Ramos (cell line): ENCODE measurements around the gene IL27RA.
"Not testable (repeated sequence)": the region's sequence is repeated elsewhere in the genome, so short reads cannot be mapped to it uniquely, and the experiment has no call there.

Experiments used
- in situ Hi-C: fragments of 300-500 bp; cut with MboI; formaldehyde crosslinking; loops from one replicate; pipeline ENCODE4 v1.14.3; 2022; ENCODE audit warnings: low sequenced_read_pairs; ENCODE audit not compliant: unreplicated experiment

IL27RA gene

DNA sequence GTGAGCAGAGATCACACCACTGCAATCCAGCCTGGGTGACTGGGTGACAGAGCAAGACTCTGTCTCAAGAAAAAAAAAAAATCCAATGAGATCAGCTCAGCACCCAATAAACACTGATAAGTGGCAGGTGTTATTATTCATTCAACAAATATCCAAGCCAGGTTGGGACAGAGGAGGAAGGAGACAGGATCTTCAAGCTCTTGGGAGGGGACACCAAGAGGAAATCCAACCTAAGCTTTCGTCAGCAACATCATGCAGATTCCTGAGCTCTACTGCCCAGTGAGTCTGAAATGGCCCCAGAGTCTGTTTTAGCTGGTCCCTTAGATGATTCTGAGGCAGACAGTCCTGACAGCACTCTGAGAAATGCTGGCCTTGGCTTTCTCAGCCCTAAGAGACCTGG, 33.1 kb upstream of the IL27RA start:
- in situ Hi-C loops: no loop called here

GRCh38 chr19:13999085-13999484, 32.5 kb upstream of the IL27RA start:
- in situ Hi-C loops: no loop called here

DNA sequence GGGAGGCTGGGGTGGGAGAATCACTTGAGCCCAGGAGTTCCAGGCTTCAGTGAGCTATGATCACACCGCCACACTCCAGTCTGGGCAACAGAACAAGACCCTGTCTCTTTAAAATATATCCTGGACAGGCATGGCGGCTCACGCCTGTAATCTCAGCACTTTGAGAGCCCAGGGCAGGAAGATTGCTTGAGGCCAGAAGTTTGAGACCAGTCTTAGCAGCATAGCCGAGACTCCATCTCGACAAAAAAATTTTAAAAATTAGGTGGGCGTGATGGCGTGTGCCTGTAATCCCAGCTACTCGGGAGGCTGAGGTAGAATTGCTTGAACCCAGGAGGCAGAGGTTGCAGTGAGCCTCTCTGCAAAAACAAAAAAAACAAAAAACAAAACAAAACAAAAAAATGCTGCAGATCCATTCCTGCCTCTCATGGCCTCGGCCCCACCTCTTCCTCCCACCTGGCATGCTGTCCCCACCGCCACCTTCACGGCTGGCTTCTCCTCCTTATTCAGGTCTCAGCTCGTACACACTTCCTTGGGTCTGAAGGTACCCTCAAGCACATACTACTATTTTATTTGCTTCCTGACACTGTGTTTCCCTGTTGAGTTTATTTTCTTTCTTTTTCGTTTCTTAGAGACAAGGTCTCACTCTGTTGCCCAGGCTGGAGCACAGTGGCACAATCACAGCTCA, 30.7 kb upstream of the IL27RA start:
- in situ Hi-C loops: no loop called here

DNA sequence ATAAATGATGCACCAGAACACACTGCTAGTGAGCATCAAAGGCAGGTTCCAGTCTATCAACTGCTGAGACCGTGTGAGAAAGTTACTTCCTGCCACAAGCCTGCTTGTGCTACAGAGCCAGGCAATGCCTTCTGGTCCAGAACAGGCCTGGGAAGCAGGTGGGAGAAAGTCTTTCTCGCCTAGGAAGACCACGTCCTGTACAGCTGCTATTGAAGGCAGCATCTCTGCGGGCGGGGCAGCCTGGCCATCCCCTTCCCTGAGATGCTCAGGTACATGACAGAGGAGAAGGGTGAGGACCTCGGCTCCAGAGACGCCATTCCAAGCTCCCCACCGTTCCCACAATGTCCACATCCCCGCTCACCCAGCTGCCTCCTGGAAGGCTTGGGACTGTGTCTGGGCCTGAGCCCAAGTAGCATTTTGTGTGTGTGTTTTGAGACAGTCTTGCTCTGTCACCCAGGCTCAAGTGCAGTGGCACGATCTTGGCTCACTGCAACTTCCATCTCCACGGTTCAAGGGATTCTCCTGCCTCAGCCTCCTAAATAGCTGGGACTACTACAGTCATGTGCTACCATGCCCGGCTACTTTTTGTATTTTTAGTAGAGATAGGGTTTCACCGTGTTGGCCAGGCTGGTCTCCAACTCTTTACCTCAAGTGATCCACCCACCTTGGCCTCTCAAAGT, 28.9 kb upstream of the IL27RA start:
- in situ Hi-C loops: no loop called here

- in situ Hi-C loops: no loop called here
Measured at GRCh38 chr19:14003251-14004055, 28.1 kb upstream of the IL27RA start.

GRCh38 chr19:14004619-14005348, 26.8 kb upstream of the IL27RA start:
- in situ Hi-C loops: no loop called here

- in situ Hi-C loops: no loop called here
Measured at GRCh38 chr19:14005349-14006084, 26.0 kb upstream of the IL27RA start.

- in situ Hi-C loops: no loop called here
Measured at GRCh38 chr19:14006085-14006765, 25.3 kb upstream of the IL27RA start, which contains the start of gene RFX1. Gene RFX1 (minus strand): TSS chr19:14006320. CDS start chr19:13993843, 12,477 bp downstream.

DNA sequence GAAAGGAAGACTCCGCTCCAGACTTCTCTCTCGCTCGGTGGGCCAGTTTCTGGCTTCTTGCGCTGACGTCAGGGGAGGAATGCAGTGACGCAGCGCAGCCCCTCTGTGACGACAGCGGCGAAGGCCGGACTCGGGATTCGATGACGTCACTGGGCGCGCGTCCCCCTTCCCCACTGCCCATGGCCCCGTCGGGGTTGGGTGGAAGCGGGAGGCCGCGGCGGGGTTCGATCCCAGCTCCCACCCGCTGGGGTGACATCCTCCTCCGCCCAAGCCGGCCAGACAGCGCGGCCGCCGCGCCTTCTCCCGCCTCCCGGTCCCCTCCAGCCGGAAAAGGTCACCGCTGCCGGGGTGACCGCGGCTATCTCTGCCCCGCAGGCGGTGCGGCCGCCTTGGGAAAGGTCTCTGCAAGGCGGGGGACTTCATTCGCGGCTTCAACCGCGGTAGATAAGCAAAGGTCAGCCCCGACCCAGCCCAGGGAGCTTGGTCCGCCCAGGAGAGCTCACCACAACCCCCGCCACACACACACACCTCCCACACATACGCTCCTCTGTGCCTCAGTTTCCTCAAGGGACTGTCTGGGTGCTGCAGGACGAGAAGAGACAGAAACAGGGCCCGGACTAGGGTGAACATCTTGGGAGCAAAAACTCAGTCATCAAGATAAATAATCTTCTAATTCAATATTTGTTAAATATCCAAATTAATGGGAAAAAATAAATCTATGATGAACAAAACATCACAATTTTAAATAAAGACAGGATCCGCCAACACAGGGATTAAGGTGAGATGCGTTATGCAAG, 24.6 kb upstream of the IL27RA start:
- in situ Hi-C loops: no loop called here

DNA sequence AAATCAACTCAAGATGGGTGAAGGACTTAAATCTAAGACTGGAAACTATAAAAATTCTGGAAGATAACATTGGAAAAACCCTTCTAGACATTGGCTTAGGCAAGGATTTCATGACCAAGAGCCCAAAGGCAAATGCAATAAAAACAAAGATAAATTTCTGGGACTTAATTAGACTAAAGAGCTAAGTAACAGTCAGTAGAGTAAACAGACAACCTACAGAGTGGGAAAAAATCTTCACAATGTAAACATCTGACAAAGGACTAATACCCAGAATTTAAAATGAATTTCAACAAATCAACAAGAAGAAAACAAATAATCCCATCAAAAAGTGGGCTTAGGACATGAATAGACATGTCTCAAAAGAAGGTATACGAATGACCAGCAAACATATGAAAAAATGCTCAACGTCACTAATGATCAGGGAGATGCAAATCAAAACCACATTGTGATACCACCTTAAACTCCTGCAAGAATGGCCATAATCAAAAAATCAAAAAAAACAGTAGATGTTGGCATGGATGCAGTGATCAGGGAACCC, 19.1 kb upstream of the IL27RA start:
- in situ Hi-C loops: no loop called here

DNA sequence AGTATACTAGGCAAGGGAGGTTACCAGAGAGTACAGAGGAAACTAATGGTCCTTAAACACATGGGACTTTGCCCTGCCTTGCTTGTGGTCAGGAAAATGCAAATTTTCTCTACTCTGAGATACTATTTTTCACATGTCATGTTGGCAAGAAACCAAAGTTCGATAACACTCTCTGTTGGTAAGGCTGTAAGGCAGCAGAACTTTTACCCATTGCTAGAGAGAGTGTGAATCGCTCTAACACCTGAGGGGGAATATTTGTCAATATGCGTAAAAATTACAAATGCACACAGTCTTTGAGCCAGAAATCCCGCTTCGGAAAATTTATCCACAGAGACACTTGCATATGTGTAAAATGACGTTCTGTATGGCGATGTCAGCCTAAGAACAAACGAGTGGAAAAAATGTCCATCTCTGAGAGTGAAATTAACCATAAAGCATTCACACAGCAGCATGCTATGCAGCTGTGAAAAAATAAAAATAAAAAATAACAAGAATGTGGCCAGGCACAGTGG, 16.0 kb upstream of the IL27RA start:
- in situ Hi-C loops: no loop called here

DNA sequence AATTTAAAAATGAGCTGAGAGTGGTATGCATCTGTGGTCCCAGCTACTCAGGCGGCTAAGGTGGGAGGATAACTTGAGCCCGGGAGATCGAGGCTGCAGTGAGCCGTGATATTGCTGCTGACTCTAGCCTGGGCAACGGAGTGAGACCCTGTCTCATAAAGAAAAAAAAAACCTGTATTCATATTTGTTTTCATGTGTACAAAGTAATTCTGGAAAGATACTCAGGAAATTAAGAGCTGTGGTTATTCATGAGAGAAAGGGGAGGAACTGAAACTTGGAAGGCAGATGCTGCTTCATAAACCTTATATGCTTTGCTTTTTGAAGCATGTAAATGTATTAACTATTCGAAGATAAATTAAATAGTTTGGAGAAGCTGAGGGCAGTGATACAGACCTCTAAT, 12.5 kb upstream of the IL27RA start:
- in situ Hi-C loops: no loop called here

DNA sequence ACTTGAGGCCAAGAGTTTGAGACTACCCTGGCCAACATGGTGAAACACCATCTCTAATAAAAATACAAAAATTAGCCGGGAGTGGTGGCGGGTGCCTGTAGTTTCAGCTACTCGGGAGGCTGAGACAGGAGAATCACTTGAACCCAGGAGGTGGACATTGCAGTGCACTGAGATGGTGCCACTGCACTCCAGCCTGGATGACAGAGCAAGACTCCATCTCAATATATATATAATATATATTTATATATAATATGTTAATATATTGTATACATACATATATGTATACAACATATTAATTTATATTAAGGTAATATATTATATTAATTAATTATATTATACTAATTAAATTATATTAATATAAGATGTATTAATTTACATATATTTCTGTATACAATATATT, 11.8 kb upstream of the IL27RA start:
- in situ Hi-C loops: not testable (repeated sequence)

- in situ Hi-C loops: no loop called here
Measured at GRCh38 chr19:14021474-14021873, 10.1 kb upstream of the IL27RA start.

- in situ Hi-C loops: no loop called here
Measured at GRCh38 chr19:14022469-14022868, 9.1 kb upstream of the IL27RA start.

DNA sequence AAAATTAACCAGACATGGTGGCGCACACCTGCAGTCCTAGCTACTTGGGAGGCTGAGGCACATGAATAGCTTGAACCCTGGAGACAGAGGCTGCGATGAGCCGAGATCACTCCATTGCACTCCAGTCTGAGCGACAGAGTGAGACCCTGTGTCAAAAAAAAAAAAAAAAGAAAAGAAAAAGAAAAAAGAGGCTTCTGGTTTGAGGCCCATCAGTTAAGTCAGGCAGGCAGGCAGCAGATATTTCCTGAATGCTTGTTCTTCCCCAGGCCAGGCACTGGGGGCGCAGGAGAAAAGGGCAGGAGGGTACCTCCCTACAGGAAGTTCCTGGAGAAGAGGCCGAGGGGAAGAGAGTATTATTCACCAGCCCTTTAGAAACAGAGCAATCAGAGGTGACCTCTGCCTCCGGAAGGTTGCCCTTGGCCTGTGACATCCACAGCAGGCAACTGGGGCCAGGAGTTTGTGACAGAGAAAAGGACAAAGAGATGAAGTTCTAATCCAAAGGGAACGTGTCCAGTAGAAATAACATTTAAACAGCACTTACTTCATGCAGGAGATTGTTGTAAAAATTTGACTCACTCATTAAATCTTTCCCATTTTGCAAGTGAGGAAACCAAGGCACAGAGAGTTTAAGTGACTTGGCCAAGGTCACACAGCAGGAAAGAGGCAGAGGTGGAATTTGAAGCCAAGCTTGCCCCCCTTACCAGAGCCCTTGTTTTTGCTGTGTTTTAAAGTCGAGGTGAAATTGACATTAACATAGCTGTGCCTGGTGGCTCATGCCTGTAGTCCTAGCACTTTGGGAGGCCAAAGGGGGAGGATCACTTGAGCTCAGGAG, 7.9 kb upstream of the IL27RA start:
- in situ Hi-C loops: no loop called here

- in situ Hi-C loops: not testable (repeated sequence)
Measured at GRCh38 chr19:14026652-14027192, 4.8 kb upstream of the IL27RA start.
